ENCODE measurements around the gene DEPDC7. TPM values are rescaled to one million over a fixed set of nuclear protein-coding genes. Genes with fewer than 3 reads are reported as not detected.

The DEPDC7 gene
- total and polyA plus RNA-seq, 9 of the 15 experiments (the other 6 are each of a cell fraction or from before 2014, with no cell fraction given), result 5.4 to 19.9 (median 12.0) TPM

GRCh38 chr11:33021501-33021900 is 5.8 kb downstream of the DEPDC7 start:
- no peaks in the 10 kb centered on the region for H4K20me1 ChIP-seq (replicated peaks; ENCODE audit: control insufficient read depth, insufficient read depth, low read length)
- no peaks in the 10 kb centered on the region for H3K9me1 ChIP-seq (ENCODE audit: control insufficient read depth, insufficient read depth, low read length)
- ATAC-seq, result no peak
- no peak overlapping the region for H3K27ac ChIP-seq (ENCODE audit: extremely low read depth, low read depth, low read length)
- H3K4me2 ChIP-seq (ENCODE audit: insufficient read depth, low read length), result no peak overlapping the region
- TF ChIP-seq SIN3A (IDR thresholded peaks at IDR 0.05; ENCODE audit: borderline replicate concordance in 2 of 2, control insufficient read depth in 1 of 2, low read depth in 2 of 2, low read length in 2 of 2), result no peak
- no peak for TF ChIP-seq CREBBP (IDR thresholded peaks at IDR 0.05; ENCODE audit: low read depth, low read length)
- TF ChIP-seq, protein P1, sequence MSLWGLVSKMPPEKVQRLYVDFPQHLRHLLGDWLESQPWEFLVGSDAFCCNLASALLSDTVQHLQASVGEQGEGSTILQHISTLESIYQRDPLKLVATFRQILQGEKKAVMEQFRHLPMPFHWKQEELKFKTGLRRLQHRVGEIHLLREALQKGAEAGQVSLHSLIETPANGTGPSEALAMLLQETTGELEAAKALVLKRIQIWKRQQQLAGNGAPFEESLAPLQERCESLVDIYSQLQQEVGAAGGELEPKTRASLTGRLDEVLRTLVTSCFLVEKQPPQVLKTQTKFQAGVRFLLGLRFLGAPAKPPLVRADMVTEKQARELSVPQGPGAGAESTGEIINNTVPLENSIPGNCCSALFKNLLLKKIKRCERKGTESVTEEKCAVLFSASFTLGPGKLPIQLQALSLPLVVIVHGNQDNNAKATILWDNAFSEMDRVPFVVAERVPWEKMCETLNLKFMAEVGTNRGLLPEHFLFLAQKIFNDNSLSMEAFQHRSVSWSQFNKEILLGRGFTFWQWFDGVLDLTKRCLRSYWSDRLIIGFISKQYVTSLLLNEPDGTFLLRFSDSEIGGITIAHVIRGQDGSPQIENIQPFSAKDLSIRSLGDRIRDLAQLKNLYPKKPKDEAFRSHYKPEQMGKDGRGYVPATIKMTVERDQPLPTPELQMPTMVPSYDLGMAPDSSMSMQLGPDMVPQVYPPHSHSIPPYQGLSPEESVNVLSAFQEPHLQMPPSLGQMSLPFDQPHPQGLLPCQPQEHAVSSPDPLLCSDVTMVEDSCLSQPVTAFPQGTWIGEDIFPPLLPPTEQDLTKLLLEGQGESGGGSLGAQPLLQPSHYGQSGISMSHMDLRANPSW (CRISPR knock-in tag; IDR thresholded peaks at IDR 0.05), result no peak
- no peaks in the 10 kb centered on the region; the same call in 2 of the 3 replicates for H3K36me3 ChIP-seq (ENCODE audit: control insufficient read depth, insufficient read depth, low read length)
- H3K4me1 ChIP-seq (replicated peaks in 1 of 2; ENCODE audit: control insufficient read depth in 2 of 2, insufficient read depth in 2 of 2, low read length in 2 of 2), result peaks cover 0 to 15% of the 10 kb centered on the region in 2 experiments; a peak in 2 of 5 replicates
- 38% methylated on average over 1 of the region's 1 CpG for WGBS (ENCODE audit: insufficient coverage, low coverage, missing lambda C conversion rate)
- intact Hi-C loops (cut with micrococcal nuclease) (no loop called here), in situ Hi-C loops (cut with MboI) (no loop called here)
- no peak for FAIRE-seq
- H2AFZ ChIP-seq (ENCODE audit: low read depth, low read length), result no peak overlapping the region
- ChIA-PET CTCF (ENCODE audit: low intra/inter-chr PET ratio) (no interaction called here), POLR2A (interaction anchor here (0.7 to 3.0 kb wide), 3 partner anchors 11 to 296 kb away, joined by 3 to 15 read pairs (median 5); no protein-coding TSS in a partner anchor)
- DNase-seq (ENCODE audit: extremely low read depth in 1 of 4, low spot score in 3 of 4), result no peak
- no peaks in the 10 kb centered on the region for H3K27me3 ChIP-seq (ENCODE audit: control insufficient read depth in 2 of 2, insufficient read depth in 2 of 2, low read length in 2 of 2)
- no peak overlapping the region for H3K4me3 ChIP-seq
- BruUV-seq (replicated peaks), result no TSS peak
- peaks cover 14% of the 10 kb centered on the region; the same call in 2 of the 3 replicates for H3K79me2 ChIP-seq (ENCODE audit: control insufficient read depth, insufficient read depth, low read length)
- H3K9me3 ChIP-seq (replicated peaks; ENCODE audit: control insufficient read depth, insufficient read depth, low read depth, low read length), result no peaks in the 10 kb centered on the region
- H3K9ac ChIP-seq (ENCODE audit: insufficient read depth in 1 of 2, low read depth in 2 of 2, low read length in 2 of 2), result no peak overlapping the region
